ENCODE results near the gene ATXN10. TPM values are rescaled to one million over a fixed set of nuclear protein-coding genes. Genes with fewer than 3 reads are reported as not detected.

ATXN10 gene
- total and polyA plus RNA-seq, 2 of the 8 experiments (the other 6 are each of a cell fraction or from before 2014, with no cell fraction given), result 134 to 210 TPM

DNA sequence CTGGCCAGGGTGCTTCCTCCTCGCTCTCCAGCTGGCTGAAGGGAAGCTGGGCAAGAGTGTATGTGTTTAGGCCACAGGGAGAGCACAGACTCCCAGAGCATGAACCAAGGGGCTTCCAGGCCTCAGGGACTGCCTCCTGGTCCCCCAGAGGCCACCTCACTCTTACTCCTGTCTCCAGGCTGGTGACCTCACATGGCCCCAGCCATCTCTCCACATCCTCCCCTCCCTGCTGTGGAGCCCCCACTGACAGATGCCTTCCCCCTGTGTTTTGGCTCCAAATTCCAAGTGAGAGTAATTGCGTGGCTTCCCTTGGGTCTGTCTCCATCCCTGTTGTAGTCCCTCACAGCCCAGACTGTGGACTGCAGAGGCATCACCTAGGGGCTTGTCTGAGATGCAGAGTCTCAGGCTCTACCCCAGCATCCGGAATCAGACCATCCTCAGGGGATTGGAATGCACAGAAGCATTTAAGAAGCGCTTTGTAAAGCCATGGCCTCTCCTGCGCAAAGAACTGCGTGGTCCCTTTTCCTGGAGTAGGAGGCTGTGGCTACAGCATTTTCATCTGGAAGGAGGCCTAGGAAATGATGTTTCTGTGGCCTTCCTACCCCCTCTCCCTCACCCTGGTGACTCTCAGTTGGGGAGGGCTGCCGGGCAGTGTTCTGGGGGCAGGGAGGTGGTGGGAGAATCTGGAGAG lies 91.1 kb downstream of the ATXN10 start (continued):
- no peak for TF ChIP-seq ATF2 (IDR thresholded peaks at IDR 0.05; ENCODE audit: low read length)
- no peak for TF ChIP-seq SIN3A (conservative IDR thresholded peaks at IDR 0.05 in 1 of 2, IDR thresholded peaks at IDR 0.05 in 1 of 2; ENCODE audit: low read depth in 1 of 2, low read length in 2 of 2)

All from H1 (cell line).